HG03280 (cell line): Measurements from ENCODE around the gene CNNM1.

ENCODE experiments used
- ATAC-seq: cut with Tn5 transposase; IDR thresholded peaks from one replicate; pipeline ENCODE4 v1.9.1; 2021; ENCODE audit warnings: mild to moderate bottlenecking, moderate library complexity; ENCODE audit not compliant: unreplicated experiment

Gene CNNM1

GRCh38 chr10:99370993-99371392 lies 41.8 kb downstream of the CNNM1 start:
- ATAC-seq, result peak; percentile 90

- no peak for ATAC-seq
Measured at GRCh38 chr10:99372546-99373271, 43.6 kb downstream of the CNNM1 start.

GRCh38 chr10:99374526-99374925 lies 45.4 kb downstream of the CNNM1 start:
- no peak for ATAC-seq

GRCh38 chr10:99374972-99375371 lies 45.8 kb downstream of the CNNM1 start:
- ATAC-seq, result no peak

- no peak for ATAC-seq
Measured at GRCh38 chr10:99375426-99375825, 46.3 kb downstream of the CNNM1 start.

- no peak for ATAC-seq
Measured at GRCh38 chr10:99382176-99382575, 53.0 kb downstream of the CNNM1 start.

- no peak for ATAC-seq
Measured at GRCh38 chr10:99387071-99387470, 57.9 kb downstream of the CNNM1 start.

- ATAC-seq, result no peak
Measured at GRCh38 chr10:99387541-99387940, 58.4 kb downstream of the CNNM1 start.

GRCh38 chr10:99389729-99390480 lies 60.7 kb downstream of the CNNM1 start:
- ATAC-seq, result no peak

GRCh38 chr10:99391346-99391745 lies 62.2 kb downstream of the CNNM1 start:
- ATAC-seq, result no peak

GRCh38 chr10:99393036-99393435 lies 63.9 kb downstream of the CNNM1 start:
- no peak for ATAC-seq

- no peak for ATAC-seq
Measured at GRCh38 chr10:99393683-99394082, 64.5 kb downstream of the CNNM1 start.

GRCh38 chr10:99394256-99394655 lies 65.1 kb downstream of the CNNM1 start:
- ATAC-seq, result no peak

- no peak for ATAC-seq
Measured at GRCh38 chr10:99394761-99395386, 65.7 kb downstream of the CNNM1 start.

- no peak for ATAC-seq
Measured at GRCh38 chr10:99395750-99396445, 66.7 kb downstream of the CNNM1 start.

- no peak for ATAC-seq
Measured at GRCh38 chr10:99396471-99396870, 67.3 kb downstream of the CNNM1 start.

- no peak for ATAC-seq
Measured at GRCh38 chr10:99399664-99400063, 70.5 kb downstream of the CNNM1 start.

- no peak for ATAC-seq
Measured at GRCh38 chr10:99403674-99404073, 74.5 kb downstream of the CNNM1 start.

- no peak for ATAC-seq
Measured at GRCh38 chr10:99406149-99406548, 77.0 kb downstream of the CNNM1 start.

GRCh38 chr10:99410146-99410545 lies 81.0 kb downstream of the CNNM1 start:
- ATAC-seq, result no peak

GRCh38 chr10:99410876-99411275 lies 81.7 kb downstream of the CNNM1 start:
- ATAC-seq, result no peak
